Measurements from ENCODE around the gene NDUFAF4. TPM values are rescaled to one million over a fixed set of nuclear protein-coding genes. Genes with fewer than 3 reads are reported as not detected.

The NDUFAF4 gene
- total RNA-seq, 3 donors from 2014 or later, result 9.8 to 26.6 (median 14.1) TPM

GRCh38 chr6:96913621-96914020 lies 15.9 kb upstream of the NDUFAF4 start:
- H3K4me3 ChIP-seq, result no peak overlapping the region
- intact Hi-C loops (cut with DNase I; ENCODE audit: low total_unique reads), result no loop called here
- H3K27ac ChIP-seq, result no peak overlapping the region
- no peaks in the 10 kb centered on the region for H3K27me3 ChIP-seq
- H3K4me1 ChIP-seq, result no peaks in the 10 kb centered on the region
- TF ChIP-seq CTCF (IDR thresholded peaks at IDR 0.05), result no peak
- no peak for TF ChIP-seq POLR2AphosphoS5 (IDR thresholded peaks at IDR 0.05)
- no peak for TF ChIP-seq POLR2A (IDR thresholded peaks at IDR 0.05)
- no peaks in the 10 kb centered on the region for H3K9me3 ChIP-seq
- no peaks in the 10 kb centered on the region for H3K36me3 ChIP-seq
- DNase-seq (ENCODE audit: low spot score in 2 of 2), result no peak

- Histone ChIP-seq H3K4me1 (no peaks in the 10 kb centered on the region), H3K4me3 (no peak overlapping the region), H3K27ac (no peak overlapping the region), H3K9me3 (no peaks in the 10 kb centered on the region), H3K27me3 (no peaks in the 10 kb centered on the region), H3K36me3 (no peaks in the 10 kb centered on the region)
- DNase-seq (ENCODE audit: low spot score in 2 of 2), result no peak
- TF ChIP-seq CTCF (IDR thresholded peaks at IDR 0.05), result no peak
- TF ChIP-seq POLR2AphosphoS5 (IDR thresholded peaks at IDR 0.05), result no peak
- TF ChIP-seq POLR2A (IDR thresholded peaks at IDR 0.05), result no peak
- intact Hi-C loops (cut with DNase I; ENCODE audit: low total_unique reads), result no loop called here
Measured at GRCh38 chr6:96911751-96912150, 14.1 kb upstream of the NDUFAF4 start.

GRCh38 chr6:96911171-96911570 lies 13.5 kb upstream of the NDUFAF4 start:
- Histone ChIP-seq H3K27ac (no peak overlapping the region), H3K4me3 (no peak overlapping the region), H3K27me3 (no peaks in the 10 kb centered on the region), H3K4me1 (no peaks in the 10 kb centered on the region), H3K9me3 (no peaks in the 10 kb centered on the region), H3K36me3 (no peaks in the 10 kb centered on the region)
- no peak for DNase-seq (ENCODE audit: low spot score in 2 of 2)
- TF ChIP-seq POLR2A (IDR thresholded peaks at IDR 0.05) (no peak), POLR2AphosphoS5 (IDR thresholded peaks at IDR 0.05) (no peak), CTCF (IDR thresholded peaks at IDR 0.05) (no peak)
- intact Hi-C loops (cut with DNase I; ENCODE audit: low total_unique reads), result no loop called here

GRCh38 chr6:96909811-96910210 lies 12.1 kb upstream of the NDUFAF4 start:
- TF ChIP-seq CTCF (IDR thresholded peaks at IDR 0.05), result no peak
- TF ChIP-seq POLR2A (IDR thresholded peaks at IDR 0.05), result no peak
- TF ChIP-seq POLR2AphosphoS5 (IDR thresholded peaks at IDR 0.05), result no peak
- H3K27ac ChIP-seq, result no peak overlapping the region
- no peak for DNase-seq (ENCODE audit: low spot score in 2 of 2)
- no peak overlapping the region for H3K4me3 ChIP-seq
- no peaks in the 10 kb centered on the region for H3K36me3 ChIP-seq
- no peaks in the 10 kb centered on the region for H3K27me3 ChIP-seq
- no peaks in the 10 kb centered on the region for H3K9me3 ChIP-seq
- intact Hi-C loops (cut with DNase I; ENCODE audit: low total_unique reads), result no loop called here
- no peaks in the 10 kb centered on the region for H3K4me1 ChIP-seq

GRCh38 chr6:96907498-96907897 lies 9.8 kb upstream of the NDUFAF4 start:
- Histone ChIP-seq H3K27me3 (no peaks in the 10 kb centered on the region), H3K9me3 (no peaks in the 10 kb centered on the region), H3K27ac (no peak overlapping the region), H3K4me3 (no peak overlapping the region), H3K36me3 (no peaks in the 10 kb centered on the region), H3K4me1 (no peaks in the 10 kb centered on the region)
- TF ChIP-seq POLR2A (IDR thresholded peaks at IDR 0.05) (no peak), POLR2AphosphoS5 (IDR thresholded peaks at IDR 0.05) (no peak), CTCF (IDR thresholded peaks at IDR 0.05) (no peak)
- intact Hi-C loops (cut with DNase I; ENCODE audit: low total_unique reads), result no loop called here
- no peak for DNase-seq (ENCODE audit: low spot score in 2 of 2)

Data from breast epithelium (tissue), 4 donors.